NT2/D1 (cell line): ENCODE results near the gene NRK.

Experiments used
- SUZ12 ChIP-seq: IDR thresholded peaks from 2 replicates; pipeline ENCODE4 v1.6.1; 2011; ENCODE audit not compliant: insufficient read length, insufficient read depth; ENCODE audit errors: extremely low read depth
- YY1 ChIP-seq: IDR thresholded peaks from 2 replicates; pipeline ENCODE4 v1.6.1; 2011; ENCODE audit not compliant: insufficient read length, insufficient read depth
- ZNF274 ChIP-seq: IDR thresholded peaks from 2 replicates; pipeline ENCODE4 v1.6.1; 2011; ENCODE audit warnings: mild to moderate bottlenecking, low read depth, low read length

GRCh38 chrX:105822138-105823091 is at the start of gene NRK:
- TF ChIP-seq SUZ12 (no peak), ZNF274 (no peak), YY1 (no peak)
